HEK293T (cell line): ENCODE measurements around the gene ENTPD7.

Experiments used
- BHLHE40 ChIP-seq: fragments of 450-650 bp; IDR thresholded peaks from 2 replicates; pipeline ENCODE4 v1.6.1; 2016; ENCODE audit warnings: mild to moderate bottlenecking, moderate library complexity, borderline replicate concordance
- FOXA1 ChIP-seq: fragments of 450-650 bp; IDR thresholded peaks from 2 replicates; pipeline ENCODE4 v1.6.1; 2016; ENCODE audit warnings: mild to moderate bottlenecking
- FOXM1 ChIP-seq: fragments of 450-650 bp; IDR thresholded peaks from 2 replicates; pipeline ENCODE4 v1.6.1; 2017; ENCODE audit warnings: mild to moderate bottlenecking, borderline replicate concordance

DNA sequence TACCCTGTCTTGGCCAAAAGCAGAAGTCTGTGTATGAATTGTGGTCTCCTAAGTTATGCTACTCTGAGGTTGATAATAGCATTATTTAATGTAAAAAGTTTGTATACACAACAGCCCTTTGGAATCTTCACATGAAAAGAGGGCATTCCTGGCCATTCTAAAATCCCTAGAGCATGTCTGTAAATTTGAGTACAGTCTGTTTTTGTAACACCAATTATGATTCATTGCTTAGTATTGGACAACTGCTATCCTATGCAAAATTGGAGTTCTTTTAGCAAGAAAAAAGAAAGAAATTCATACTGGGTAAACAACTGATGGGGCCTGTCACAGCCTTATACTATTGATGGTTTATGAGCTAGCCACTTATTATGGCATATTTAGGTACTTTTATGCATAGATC is 82.9 kb downstream of the ENTPD7 start:
- no peak for TF ChIP-seq FOXM1
- TF ChIP-seq FOXA1: no peak
- TF ChIP-seq BHLHE40: no peak
